ENCODE measurements around the gene PTPRCAP. TPM values are rescaled to one million over a fixed set of nuclear protein-coding genes. Genes with fewer than 3 reads are reported as not detected.
A peak's percentile ranks its signal among the peaks of the same experiment; 100 is the strongest.

The PTPRCAP gene
- total and polyA plus RNA-seq, 4 donors = 2.9 to 6.2 (median 4.5) TPM

- Histone ChIP-seq H3K27ac (ENCODE audit: low read depth in 1 of 2, low read length in 2 of 2) (peak overlapping the region in 1 of 2 donors; percentile 59), H3K4me3 (ENCODE audit: low read depth in 1 of 3, low read length in 3 of 3) (peak overlapping the region in 1 of 3 donors; percentile 17), H3K9me3 (ENCODE audit: control insufficient read depth in 4 of 4, low read length in 3 of 4) (no peaks in the 10 kb centered on the region), H3K27me3 (ENCODE audit: control insufficient read depth in 4 of 4, insufficient read depth in 4 of 4, low read length in 3 of 4) (no peaks in the 10 kb centered on the region), H3K36me3 (ENCODE audit: control insufficient read depth in 4 of 4, insufficient read depth in 3 of 4, low read depth in 1 of 4, low read length in 3 of 4) (peaks cover 2 to 35% (median 8%) of the 10 kb centered on the region in 4 donors), H3K4me1 (ENCODE audit: control insufficient read depth in 4 of 4, insufficient read depth in 4 of 4, low read length in 3 of 4) (peaks cover 4 to 18% (median 10%) of the 10 kb centered on the region in 4 donors), H3K9ac (ENCODE audit: low read depth in 1 of 2, low read length in 2 of 2) (no peak overlapping the region)
- no peak for DNase-seq (ENCODE audit: low spot score)
- WGBS = 77% methylated on average over 3 of the region's 3 CpGs
- TF ChIP-seq FOXA1 (IDR thresholded peaks at IDR 0.05) (no peak), EGR1 (IDR thresholded peaks at IDR 0.05; ENCODE audit: low read depth in 2 of 2) (no peak), CTCF (IDR thresholded peaks at IDR 0.05; ENCODE audit: low read depth, low read length, missing input control) (no peak), REST (IDR thresholded peaks at IDR 0.05) (no peak), FOXA2 (IDR thresholded peaks at IDR 0.05) (no peak), RAD21 (IDR thresholded peaks at IDR 0.05) (no peak)
Observed at GRCh38 chr11:67437809-67438157, 301 bp upstream of the PTPRCAP start.

GRCh38 chr11:67436459-67437081, 912 bp downstream of the PTPRCAP start:
- peaks cover 3 to 47% (median 8%) of the 10 kb centered on the region in 4 donors for H3K36me3 ChIP-seq (ENCODE audit: control insufficient read depth in 4 of 4, insufficient read depth in 3 of 4, low read depth in 1 of 4, low read length in 3 of 4)
- no peak for TF ChIP-seq NR2F2 (IDR thresholded peaks at IDR 0.05)
- TF ChIP-seq ZBTB33 (IDR thresholded peaks at IDR 0.05) = no peak
- TF ChIP-seq FOXA1 (IDR thresholded peaks at IDR 0.05) = no peak
- TF ChIP-seq FOXA2 (IDR thresholded peaks at IDR 0.05) = no peak
- no peaks in the 10 kb centered on the region for H3K27me3 ChIP-seq (ENCODE audit: control insufficient read depth in 4 of 4, insufficient read depth in 4 of 4, low read length in 3 of 4)
- peak overlapping the region in 1 of 3 donors; percentile 7 for H3K4me3 ChIP-seq (ENCODE audit: low read depth in 1 of 3, low read length in 3 of 3)
- WGBS = 57% methylated on average over 6 of the region's 6 CpGs
- H3K9ac ChIP-seq (ENCODE audit: low read depth in 1 of 2, low read length in 2 of 2) = peak overlapping the region in 1 of 2 donors; percentile 53
- no peaks in the 10 kb centered on the region for H3K9me3 ChIP-seq (ENCODE audit: control insufficient read depth in 4 of 4, low read length in 3 of 4)
- H3K4me1 ChIP-seq (ENCODE audit: control insufficient read depth in 4 of 4, insufficient read depth in 4 of 4, low read length in 3 of 4) = peaks cover 0 to 12% (median 3%) of the 10 kb centered on the region in 4 donors
- H3K27ac ChIP-seq (ENCODE audit: low read depth in 1 of 2, low read length in 2 of 2) = peak overlapping the region in 1 of 2 donors; percentile 31
- DNase-seq (ENCODE audit: low spot score) = no peak

Measured in liver (tissue), 9 donors.